Vein endothelial cell (primary cell): ENCODE data around the gene LHCGR. TPM values are rescaled to one million over a fixed set of nuclear protein-coding genes. Genes with fewer than 3 reads are reported as not detected.

Experiments used
- small RNA-seq: library from RNA; depleted of rRNA; stranded (forward); fragments of <200 nt; gene quantifications from one replicate; pipeline ENCODE3, GENCODE V24; 2012
- total RNA-seq: library from RNA; depleted of rRNA; stranded (reverse); fragments of >200 nt; gene quantifications from 2 replicates; pipeline ENCODE4 v1.2.3, GENCODE V29; 2012

Gene LHCGR
- not detected in 2 replicates for total RNA-seq

DNA sequence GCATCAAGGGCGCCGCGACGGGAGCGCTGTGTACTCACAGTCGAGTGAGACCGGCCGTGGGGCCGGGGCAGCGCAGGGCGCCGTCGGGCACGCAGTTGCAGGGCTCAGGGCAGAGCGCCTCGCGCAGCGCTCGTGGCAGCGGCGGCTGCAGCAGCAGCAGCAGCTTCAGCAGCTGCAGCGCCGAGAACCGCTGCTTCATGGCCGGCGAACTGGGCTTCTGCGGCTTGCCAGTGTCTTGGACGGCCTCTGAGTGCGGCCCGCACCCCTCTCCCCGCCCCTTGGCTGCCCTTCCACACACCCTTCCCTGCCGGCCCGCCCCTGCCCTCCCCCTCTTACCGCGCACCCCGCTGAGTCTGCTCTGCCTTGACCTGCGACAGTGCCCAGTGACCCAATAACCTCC lies at the start of gene LHCGR:
Gene LHCGR, minus strand, starts transcription at position 252 of the 400 bp plus-strand sequence. Its CDS starts 53 bp downstream, at position 199.

Small RNA genes within 50 kb of the gene (small RNA-seq; reads per million reads assigned to genes)
- not detected for gene ELOBP3

Other genes with a start within 250 kb of the LHCGR start
- 4.8 and 6.2 TPM in 2 replicates for gene STON1, start 225.6 kb downstream of the LHCGR start, total RNA-seq
- gene GTF2A1L, start 137.9 kb downstream of the LHCGR start, total RNA-seq, result not detected in 2 replicates